CD4-positive, CD25-positive, alpha-beta regulatory T cell (primary cell): ENCODE data around the gene ECPAS. TPM values are rescaled to one million over a fixed set of nuclear protein-coding genes. Genes with fewer than 3 reads are reported as not detected.
"Not testable (repeated sequence)": the region's sequence is repeated elsewhere in the genome, so short reads cannot be mapped to it uniquely, and the experiment has no call there.

Source experiments
- ATAC-seq, 2 donors: fragments of 150-1000 bp; cut with Tn5 transposase; one replicate each; pipeline ENCODE4 v1.10.0; 2021; ENCODE audit warnings: low read depth in 2 of 2, moderate number of reproducible peaks in 2 of 2, moderate library complexity in 1 of 2
- DNase-seq, 3 donors: peaks; one replicate each; pipeline versions ENCODE4 v3.0.0 to v3.0.0-alpha.2; 2012 to 2022; ENCODE audit warnings: mixed read lengths in 1 of 3
- H3K27ac ChIP-seq: one replicate; pipeline ENCODE4 v1.7.0; 2013; ENCODE audit warnings: mild to moderate bottlenecking, low read length; ENCODE audit not compliant: insufficient read depth, poor library complexity, severe bottlenecking
- H3K27me3 ChIP-seq: one replicate; pipeline ENCODE4 v1.7.0; 2013; ENCODE audit warnings: low read length; ENCODE audit not compliant: control insufficient read depth, insufficient read depth
- H3K36me3 ChIP-seq: one replicate; pipeline ENCODE4 v1.7.0; 2013; ENCODE audit warnings: mild to moderate bottlenecking, low read length, moderate library complexity; ENCODE audit not compliant: control insufficient read depth, insufficient read depth
- H3K4me1 ChIP-seq: 2 replicates; pipeline ENCODE4 v1.7.0; 2013; ENCODE audit warnings: mild to moderate bottlenecking, low read length; ENCODE audit not compliant: insufficient read depth, control insufficient read depth, poor library complexity, severe bottlenecking
- H3K4me3 ChIP-seq: one replicate; pipeline ENCODE4 v1.7.0; 2013; ENCODE audit warnings: low read depth, mild to moderate bottlenecking, low read length, moderate library complexity
- H3K9me3 ChIP-seq, 2 experiments: 1 replicate in 1 of 2; 2 replicates in 1 of 2; pipeline ENCODE4 v1.7.0; 2013; ENCODE audit warnings: low read length in 2 of 2, mild to moderate bottlenecking in 1 of 2, moderate library complexity in 1 of 2; ENCODE audit not compliant: control insufficient read depth in 2 of 2
- H3K27ac Mint-ChIP-seq, 3 donors: one replicate each; pipeline ENCODE4 v1.8.0; 2020 to 2022; ENCODE audit warnings: mild to moderate bottlenecking in 3 of 3, mixed read lengths in 3 of 3, moderate library complexity in 2 of 3
- H3K27me3 Mint-ChIP-seq: one replicate; pipeline ENCODE4 v1.8.0; 2022; ENCODE audit warnings: mild to moderate bottlenecking, mixed read lengths
- H3K36me3 Mint-ChIP-seq: one replicate; pipeline ENCODE4 v1.8.0; 2020; ENCODE audit warnings: mixed read lengths
- H3K4me1 Mint-ChIP-seq, 4 donors: one replicate each; pipeline ENCODE4 v1.8.0; 2020 to 2022; ENCODE audit warnings: mixed read lengths in 4 of 4, mild to moderate bottlenecking in 1 of 4
- H3K4me3 Mint-ChIP-seq, 4 donors: one replicate each; pipeline ENCODE4 v1.8.0; 2020 to 2022; ENCODE audit warnings: mild to moderate bottlenecking in 4 of 4, mixed read lengths in 4 of 4, moderate library complexity in 3 of 4
- H3K9me3 Mint-ChIP-seq, 7 donors: one replicate each; pipeline ENCODE4 v1.8.0; 2020 to 2022; ENCODE audit warnings: mixed read lengths in 7 of 7, mild to moderate bottlenecking in 3 of 7, moderate library complexity in 2 of 7
- polyA plus RNA-seq, 4 donors: library from polyadenylated mRNA; unstranded; fragments of 300-500 nt; fragmentation: Illumina TruSeq; gene quantifications; one replicate each; pipeline ENCODE4 v1.2.3, GENCODE V29; 2021
- total RNA-seq: library from RNA; stranded (reverse); gene quantifications from one replicate; pipeline ENCODE4 v1.2.3, GENCODE V29; 2022

The ECPAS gene
- total and polyA plus RNA-seq, 5 donors from 2014 or later, result 9.5 to 59.1 (median 11.3) TPM

DNA sequence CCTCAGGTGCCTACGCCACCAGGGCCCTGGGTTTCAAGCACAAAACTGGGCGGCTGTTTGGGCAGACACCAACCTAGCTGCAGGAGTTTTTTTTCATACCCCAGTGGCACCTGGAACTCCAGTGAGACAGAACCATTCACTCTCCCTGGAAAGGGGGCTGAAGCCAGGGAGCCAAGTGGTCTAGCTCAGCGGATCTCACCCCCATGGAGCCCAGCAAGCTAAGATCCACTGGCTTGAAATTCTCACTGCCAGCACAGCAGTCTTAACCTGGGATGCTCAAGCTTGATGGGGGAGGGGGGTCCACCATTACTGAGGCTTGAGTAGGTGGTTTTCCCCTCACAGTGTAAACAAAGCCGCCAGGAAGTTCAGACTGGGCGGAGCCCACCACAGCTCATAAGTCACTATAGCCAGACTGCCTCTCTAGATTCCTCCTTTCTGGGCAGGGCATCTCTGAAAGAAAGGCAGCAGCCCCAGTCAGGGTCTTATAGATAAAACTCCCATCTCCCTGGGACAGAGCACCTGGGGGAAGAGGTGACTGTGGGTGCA is 149.8 kb downstream of the ECPAS start:
- not testable (repeated sequence) for H3K27me3 ChIP-seq, H3K36me3 ChIP-seq, H3K27ac Mint-ChIP-seq, H3K9me3 Mint-ChIP-seq, H3K27me3 Mint-ChIP-seq, H3K4me3 ChIP-seq, H3K27ac ChIP-seq, H3K4me1 ChIP-seq, H3K36me3 Mint-ChIP-seq, H3K9me3 ChIP-seq, ATAC-seq
- peak in 1 of 3 donors; percentile 40 for DNase-seq
- peaks cover 0 to 25% (median under 1%) of the 10 kb centered on the region in 4 donors for H3K4me1 Mint-ChIP-seq
- peak overlapping the region in 1 of 4 donors; percentile 14 for H3K4me3 Mint-ChIP-seq

DNA sequence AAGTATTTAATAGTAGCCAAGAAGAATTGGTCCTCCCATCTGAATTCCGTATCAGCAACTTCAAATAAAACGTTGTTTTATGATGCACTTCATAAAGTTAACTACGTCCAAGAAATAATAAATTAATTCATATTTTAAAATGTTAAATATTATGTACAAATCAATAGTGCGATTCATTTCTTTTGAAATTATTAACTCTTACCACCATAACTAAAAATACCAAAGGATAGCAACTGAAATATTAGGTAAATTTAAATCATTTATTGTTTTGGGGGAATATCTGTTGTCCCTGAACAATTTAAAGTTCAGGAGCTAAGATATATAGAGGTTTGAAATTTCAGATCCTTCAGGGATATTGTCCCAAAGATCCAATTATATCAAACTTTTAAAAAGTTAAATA is 154.1 kb downstream of the ECPAS start, which contains the start of gene OR2K2:
Gene OR2K2, minus strand, starts transcription at position 101 of the 400 bp plus-strand sequence. CDS start 1,791 bp downstream, outside the sequence.
- Histone ChIP-seq H3K4me3 (no peak within 1 kb of the TSS), H3K27me3 (peaks cover 7% of the 10 kb centered on the region), H3K27ac (no peak within 1 kb of the TSS), H3K9me3 (no peaks in the 10 kb centered on the region), H3K4me1 (no peaks in the 10 kb centered on the region), H3K36me3 (no peaks in the 10 kb centered on the region)
- no peak for ATAC-seq
- Mint-ChIP-seq H3K27ac (no peak within 1 kb of the TSS), H3K27me3 (no peaks in the 10 kb centered on the region), H3K4me3 (no peak within 1 kb of the TSS), H3K4me1 (peaks cover 0 to 17% (median under 1%) of the 10 kb centered on the region in 4 donors), H3K9me3 (peaks cover 0 to 4% (median 0%) of the 10 kb centered on the region in 7 donors), H3K36me3 (no peaks in the 10 kb centered on the region)
- no peak for DNase-seq

DNA sequence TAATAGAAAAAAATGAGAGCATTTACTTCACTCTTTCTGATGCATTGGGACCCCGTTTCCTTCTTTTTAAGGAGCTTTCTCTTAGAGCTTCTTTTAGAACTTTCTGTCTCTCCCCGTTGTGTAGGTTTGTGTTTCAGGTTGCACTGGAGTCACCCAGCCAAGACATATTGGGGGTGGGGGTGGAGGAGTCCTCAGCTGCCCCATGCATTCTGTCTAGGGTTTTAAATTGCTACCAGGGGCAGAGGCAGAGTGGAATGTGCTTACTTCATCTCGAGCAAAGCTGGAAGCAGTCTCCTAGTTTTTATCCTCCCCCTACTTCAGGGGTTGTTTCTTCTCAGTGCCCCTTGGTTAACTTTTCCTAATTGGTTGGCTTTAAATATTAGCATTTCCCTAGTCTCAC is 163.6 kb downstream of the ECPAS start:
- Histone ChIP-seq H3K4me3 (no peak overlapping the region), H3K9me3 (no peaks in the 10 kb centered on the region), H3K36me3 (no peaks in the 10 kb centered on the region), H3K27me3 (peaks cover 2% of the 10 kb centered on the region), H3K4me1 (no peaks in the 10 kb centered on the region), H3K27ac (no peak overlapping the region)
- H3K36me3 Mint-ChIP-seq, result no peaks in the 10 kb centered on the region
- no peak for ATAC-seq
- peaks cover 0 to 5% (median 0%) of the 10 kb centered on the region in 7 donors for H3K9me3 Mint-ChIP-seq
- DNase-seq, result no peak
- H3K27ac Mint-ChIP-seq, result no peak overlapping the region
- H3K27me3 Mint-ChIP-seq, result no peaks in the 10 kb centered on the region
- H3K4me1 Mint-ChIP-seq, result no peaks in the 10 kb centered on the region
- no peak overlapping the region for H3K4me3 Mint-ChIP-seq

DNA sequence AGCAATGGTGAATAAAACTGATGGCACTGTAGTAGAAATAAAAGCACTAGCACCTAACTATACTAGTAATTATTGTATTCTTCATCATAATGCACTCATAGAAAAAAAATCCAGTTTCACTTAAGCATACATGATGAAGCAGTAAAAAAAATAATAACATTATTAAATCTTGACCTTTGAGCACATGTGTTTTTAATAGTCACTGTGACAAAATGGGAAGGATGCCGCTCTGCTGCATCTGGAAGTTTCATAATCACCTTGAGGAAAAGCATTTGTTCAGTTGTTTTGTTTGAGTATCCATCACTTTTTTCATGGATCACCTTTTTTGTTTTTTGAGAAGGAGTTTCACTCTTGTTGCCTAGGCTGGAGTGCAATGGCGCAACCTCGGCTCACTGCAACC is 167.4 kb downstream of the ECPAS start:
- H3K36me3 Mint-ChIP-seq, result no peaks in the 10 kb centered on the region
- Histone ChIP-seq H3K27me3 (peaks cover 2% of the 10 kb centered on the region), H3K9me3 (no peaks in the 10 kb centered on the region), H3K36me3 (no peaks in the 10 kb centered on the region), H3K4me3 (no peak overlapping the region), H3K27ac (no peak overlapping the region), H3K4me1 (no peaks in the 10 kb centered on the region)
- ATAC-seq (no peak), DNase-seq (no peak)
- no peak overlapping the region for H3K4me3 Mint-ChIP-seq
- H3K27ac Mint-ChIP-seq, result no peak overlapping the region
- H3K9me3 Mint-ChIP-seq, result peaks cover 0 to 5% (median 2%) of the 10 kb centered on the region in 7 donors
- H3K27me3 Mint-ChIP-seq, result no peaks in the 10 kb centered on the region
- no peaks in the 10 kb centered on the region for H3K4me1 Mint-ChIP-seq

Other genes starting within 250 kb of the ECPAS start
- gene OR2K2, start 154.2 kb downstream of the ECPAS start, total RNA-seq, result not detected
- not detected for gene OR2K2, start 154.2 kb downstream of the ECPAS start, polyA plus RNA-seq
- gene ZNF483, start 40.8 kb upstream of the ECPAS start, total RNA-seq, result 22.1 TPM
- 10 to 100 TPM in 1 of 4 donors, 1 to 10 TPM in 3; 5.5 to 10.2 (median 8.6) TPM for gene ZNF483, start 40.8 kb upstream of the ECPAS start, polyA plus RNA-seq
- not detected for gene PTGR1, start 115.3 kb upstream of the ECPAS start, total RNA-seq
- under 1 TPM in 1 of 4 donors, not detected in 3; 0.32 TPM for gene PTGR1, start 115.3 kb upstream of the ECPAS start, polyA plus RNA-seq
- gene DNAJC25, start 147.0 kb upstream of the ECPAS start, total RNA-seq, result 2.9 TPM
- gene DNAJC25, start 147.0 kb upstream of the ECPAS start, polyA plus RNA-seq, result 1 to 10 TPM; 1.3 to 3.0 (median 2.3) TPM
- gene GNG10, start 177.2 kb upstream of the ECPAS start, total RNA-seq, result 11.1 TPM
- gene GNG10, start 177.2 kb upstream of the ECPAS start, polyA plus RNA-seq, result 10 to 100 TPM; 29.2 to 50.6 (median 35.1) TPM